HS-5 (cell line): ENCODE results near the gene FHAD1.
A peak's percentile ranks its signal among the peaks of the same experiment; 100 is the strongest.

ENCODE experiments used
- DNase-seq: peaks from one replicate; pipeline ENCODE4 v3.0.0-alpha.2; 2012; ENCODE audit warnings: low read depth

FHAD1 gene

DNA sequence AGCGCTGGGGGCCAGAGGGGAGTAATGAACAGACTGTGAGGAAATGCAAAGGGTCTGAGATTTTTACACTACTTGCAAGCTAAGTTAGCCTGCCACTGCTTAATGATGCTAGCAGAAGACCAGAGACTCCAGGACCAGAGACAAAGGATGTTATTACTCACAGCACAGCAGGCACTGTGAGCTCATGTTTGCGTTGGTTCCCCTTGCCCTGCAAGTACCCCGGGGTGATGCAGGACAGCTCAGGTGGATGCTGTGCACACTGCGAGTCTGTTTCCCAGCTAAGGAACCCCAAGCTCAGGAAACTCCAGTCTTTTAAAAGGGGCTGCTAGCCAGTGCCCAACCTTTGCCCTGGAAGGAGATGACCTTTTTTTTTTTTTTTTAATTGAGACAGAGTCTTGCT is 1.2 kb downstream of the FHAD1 start:
- DNase-seq = no peak

GRCh38 chr1:15249081-15249480 is 2.1 kb downstream of the FHAD1 start:
- no peak for DNase-seq

GRCh38 chr1:15251857-15252835 is 5.1 kb downstream of the FHAD1 start:
- DNase-seq = no peak

GRCh38 chr1:15254559-15254958 is 7.5 kb downstream of the FHAD1 start:
- no peak for DNase-seq

- no peak for DNase-seq
Measured at GRCh38 chr1:15255582-15256149, 8.6 kb downstream of the FHAD1 start.

DNA sequence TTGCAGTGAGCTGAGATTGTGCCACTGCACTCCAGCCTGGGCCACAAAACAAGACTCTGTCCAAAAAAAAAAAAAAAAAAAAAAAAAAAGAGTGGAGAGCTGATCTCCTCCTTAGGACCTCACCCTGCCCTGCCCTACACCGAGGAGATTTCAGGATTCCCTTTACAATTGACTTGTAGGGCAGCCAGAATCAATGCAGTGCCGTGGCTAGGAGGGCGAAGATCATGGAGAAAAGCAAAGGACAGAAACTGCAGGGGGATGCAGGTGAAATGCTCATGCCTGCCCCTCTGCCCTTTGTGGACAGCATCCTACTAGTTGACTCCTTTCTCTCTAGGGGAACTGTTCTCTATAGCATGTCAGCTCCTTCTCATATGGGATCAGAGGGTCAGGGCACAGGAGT is 9.6 kb downstream of the FHAD1 start:
- no peak for DNase-seq

- no peak for DNase-seq
Measured at GRCh38 chr1:15257309-15257708, 10.3 kb downstream of the FHAD1 start.

GRCh38 chr1:15258833-15259621 is 12.0 kb downstream of the FHAD1 start:
- DNase-seq = no peak

DNA sequence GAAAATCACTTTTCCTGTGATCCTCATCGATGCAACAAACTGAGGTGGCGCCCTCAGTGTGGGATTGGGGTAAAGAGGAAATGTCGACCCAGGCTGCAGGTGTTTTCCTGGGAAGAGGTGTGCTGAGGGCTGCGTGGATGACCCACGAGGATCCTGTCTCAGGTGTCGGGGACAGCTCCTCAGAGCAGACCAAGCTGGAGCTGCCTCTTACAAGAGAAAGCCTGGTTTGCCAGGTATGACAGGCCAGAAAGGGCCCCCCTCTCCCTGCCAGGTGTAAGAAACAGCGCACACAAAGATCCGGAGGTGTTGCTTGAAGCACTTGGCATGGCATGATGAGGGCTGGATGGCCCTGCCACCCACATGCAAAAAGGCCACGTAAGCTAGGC is 12.6 kb downstream of the FHAD1 start:
- no peak for DNase-seq

GRCh38 chr1:15260418-15261154 is 13.6 kb downstream of the FHAD1 start:
- DNase-seq = no peak

GRCh38 chr1:15261155-15262002 is 14.4 kb downstream of the FHAD1 start:
- DNase-seq = no peak

DNA sequence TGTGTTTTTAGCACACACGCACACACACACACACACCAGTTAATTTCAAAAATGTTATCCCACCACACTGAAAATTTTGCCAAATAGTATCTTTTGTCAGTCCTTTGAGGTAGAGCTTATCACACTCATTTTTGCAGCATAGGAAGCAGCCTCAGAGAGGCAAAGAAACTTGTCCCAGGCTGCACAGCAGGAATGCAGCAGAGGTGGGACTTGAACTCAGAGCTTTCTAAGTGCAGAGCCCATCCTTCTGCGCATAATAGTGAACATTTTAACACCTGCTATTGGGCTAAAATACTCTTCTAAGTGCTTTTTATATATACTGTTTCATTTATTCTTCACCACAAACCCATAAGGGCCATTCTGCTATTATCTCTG is 15.0 kb downstream of the FHAD1 start:
- DNase-seq = no peak

- DNase-seq = no peak
Measured at GRCh38 chr1:15262706-15263105, 15.7 kb downstream of the FHAD1 start.

DNA sequence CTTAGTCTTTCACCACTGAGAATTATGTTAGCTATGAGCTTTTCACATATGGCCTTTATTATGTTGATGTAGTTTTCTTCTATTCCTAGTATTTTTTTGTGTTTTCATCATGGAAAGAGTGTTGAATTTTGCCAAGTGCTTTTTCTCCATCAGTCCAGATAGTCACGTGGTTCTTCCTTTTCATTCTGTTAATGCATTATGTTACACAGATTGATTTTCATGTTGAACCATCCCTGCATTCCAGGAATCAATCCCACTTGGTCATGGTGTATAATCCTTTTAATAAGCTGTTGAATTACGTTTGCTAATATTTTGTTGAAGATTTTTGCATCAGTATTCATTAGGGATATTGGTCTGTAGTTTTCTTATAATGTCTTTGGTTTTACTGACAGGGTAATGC is 17.7 kb downstream of the FHAD1 start:
- DNase-seq = no peak

DNA sequence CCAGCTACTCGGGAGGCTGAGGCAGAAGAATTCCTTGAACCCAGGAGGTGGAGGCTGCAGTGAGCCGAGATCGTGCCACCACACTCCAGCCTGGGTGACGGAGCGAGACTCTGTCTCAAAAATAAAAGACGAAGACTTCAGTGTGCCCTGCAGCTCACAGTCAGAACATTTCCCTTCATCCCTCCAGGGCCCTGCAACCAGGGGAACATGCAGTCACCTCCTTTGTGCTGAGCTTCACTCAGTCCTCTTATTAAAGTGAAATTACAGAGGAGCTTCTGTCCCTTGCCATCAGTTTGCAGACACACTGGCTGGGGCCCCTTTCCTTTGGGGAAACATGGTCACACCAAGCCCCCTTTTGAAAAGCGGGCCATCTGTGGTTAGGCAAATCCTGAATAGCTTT is 24.2 kb downstream of the FHAD1 start:
- no peak for DNase-seq

DNA sequence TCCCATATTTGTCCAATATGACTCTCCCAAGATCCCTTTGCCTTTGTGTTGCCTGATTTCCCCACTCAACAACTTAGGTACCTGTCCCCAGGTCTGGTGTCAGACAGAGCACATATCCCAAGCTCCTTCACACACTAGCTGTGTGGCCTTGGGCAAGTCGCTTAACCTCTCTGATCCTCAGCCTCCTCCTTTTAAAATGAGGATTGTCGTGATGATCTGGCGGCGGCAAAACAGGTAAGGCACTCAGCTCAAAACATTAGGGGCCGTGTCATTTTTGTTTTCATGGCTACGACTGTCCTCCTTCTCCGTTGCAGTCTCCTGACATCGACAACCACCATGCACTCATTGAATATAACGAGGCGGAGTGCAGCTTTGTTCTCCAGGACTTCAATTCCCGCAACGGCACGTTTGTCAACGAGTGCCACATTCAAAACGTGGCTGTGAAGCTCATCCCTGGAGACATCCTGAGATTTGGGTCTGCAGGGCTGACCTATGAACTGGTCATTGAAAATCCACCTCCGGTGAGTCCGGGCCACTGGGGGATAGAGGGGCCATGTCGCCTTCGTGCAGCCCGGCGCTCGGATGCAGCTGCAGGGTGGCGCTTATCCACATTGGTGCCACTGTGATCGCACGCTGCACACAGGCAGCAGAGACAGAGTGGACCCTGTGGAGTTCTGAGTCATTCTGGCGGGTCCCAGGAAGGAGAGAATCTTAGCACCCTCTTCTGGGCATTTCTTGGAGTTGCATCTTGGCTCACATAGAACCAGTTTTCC is 25.2 kb downstream of the FHAD1 start:
- DNase-seq = peak; percentile 51

- no peak for DNase-seq
Measured at GRCh38 chr1:15272782-15273127, 25.7 kb downstream of the FHAD1 start.

DNA sequence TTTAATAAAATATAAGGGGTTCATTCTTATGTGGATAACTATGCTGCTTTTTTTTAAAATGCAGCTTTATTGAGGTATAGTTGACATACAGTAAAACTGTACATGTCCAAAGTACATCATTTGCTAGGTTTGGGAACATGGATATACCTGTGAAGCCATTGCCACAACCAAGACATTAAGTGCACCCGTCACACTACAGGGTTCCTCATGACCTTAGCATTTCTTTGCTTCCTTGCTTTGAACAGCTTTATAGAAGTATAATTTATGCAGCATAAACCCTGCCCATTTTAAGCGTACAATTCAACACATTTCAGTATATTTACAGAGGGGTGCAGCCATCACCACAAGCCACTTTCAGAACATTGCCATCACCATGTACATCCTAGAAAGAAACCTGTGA is 26.3 kb downstream of the FHAD1 start:
- DNase-seq = no peak

- DNase-seq = no peak
Measured at GRCh38 chr1:15275921-15276683, 29.1 kb downstream of the FHAD1 start.
